Transverse colon (tissue), 3 donors: ENCODE measurements around the gene WDR74.

Experiments used
- POLR2A ChIP-seq: fragments of 450-650 bp; IDR thresholded peaks from one replicate; pipeline ENCODE4 v1.6.1; 2016; ENCODE audit warnings: antibody characterized with exemption, mild to moderate bottlenecking, moderate library complexity
- TF ChIP-seq, protein P1 (sequence below), 5 experiments: fragments of 200-600 bp in 3 of 5; fragments of 450-650 bp in 2 of 5; sonication (generic) in 3 of 5; IDR thresholded peaks; 1 replicate in 2 of 5; 2 replicates in 3 of 5; pipeline ENCODE4 v1.5.1; 2016 to 2017; ENCODE audit warnings: antibody characterized with exemption in 5 of 5, inconsistent platforms in 3 of 5, mild to moderate bottlenecking in 2 of 5, moderate library complexity in 1 of 5

DNA sequence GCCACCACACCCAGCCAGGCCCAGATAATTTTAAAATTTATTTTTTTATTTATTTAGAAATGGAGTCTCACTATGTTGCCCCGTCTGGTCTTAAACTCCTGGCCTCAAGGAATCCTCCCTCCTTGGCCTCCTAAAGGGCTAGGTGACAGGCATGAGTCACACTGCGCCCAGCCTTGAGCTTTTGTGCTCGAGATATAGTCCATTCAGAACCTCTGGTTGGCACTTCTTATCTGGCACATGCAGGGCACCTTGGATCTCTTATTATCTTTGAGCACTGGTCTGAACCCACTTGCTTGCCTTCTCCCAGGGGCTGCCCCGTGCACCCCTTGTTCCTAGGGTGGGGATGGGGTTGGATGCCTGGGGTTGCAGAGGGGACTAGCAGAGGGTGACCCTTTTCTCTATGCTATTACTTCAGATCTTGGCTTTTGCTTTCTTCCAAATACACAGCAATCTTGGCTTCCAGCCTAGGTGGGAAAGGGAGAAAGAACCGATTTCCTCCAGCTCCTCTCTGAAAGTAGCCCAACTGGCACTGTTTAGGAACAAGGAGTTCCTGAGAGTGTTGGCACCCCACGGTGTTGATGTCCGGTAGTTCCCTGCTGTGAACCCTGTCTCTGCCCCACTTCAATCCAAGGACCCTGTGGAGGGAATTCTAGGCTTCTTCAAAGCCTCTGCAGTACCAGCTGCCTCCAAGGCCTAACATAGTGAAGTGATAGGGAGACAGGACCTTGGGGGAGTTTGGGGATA lies 40.0 kb upstream of the WDR74 start:
- TF ChIP-seq, protein P1, sequence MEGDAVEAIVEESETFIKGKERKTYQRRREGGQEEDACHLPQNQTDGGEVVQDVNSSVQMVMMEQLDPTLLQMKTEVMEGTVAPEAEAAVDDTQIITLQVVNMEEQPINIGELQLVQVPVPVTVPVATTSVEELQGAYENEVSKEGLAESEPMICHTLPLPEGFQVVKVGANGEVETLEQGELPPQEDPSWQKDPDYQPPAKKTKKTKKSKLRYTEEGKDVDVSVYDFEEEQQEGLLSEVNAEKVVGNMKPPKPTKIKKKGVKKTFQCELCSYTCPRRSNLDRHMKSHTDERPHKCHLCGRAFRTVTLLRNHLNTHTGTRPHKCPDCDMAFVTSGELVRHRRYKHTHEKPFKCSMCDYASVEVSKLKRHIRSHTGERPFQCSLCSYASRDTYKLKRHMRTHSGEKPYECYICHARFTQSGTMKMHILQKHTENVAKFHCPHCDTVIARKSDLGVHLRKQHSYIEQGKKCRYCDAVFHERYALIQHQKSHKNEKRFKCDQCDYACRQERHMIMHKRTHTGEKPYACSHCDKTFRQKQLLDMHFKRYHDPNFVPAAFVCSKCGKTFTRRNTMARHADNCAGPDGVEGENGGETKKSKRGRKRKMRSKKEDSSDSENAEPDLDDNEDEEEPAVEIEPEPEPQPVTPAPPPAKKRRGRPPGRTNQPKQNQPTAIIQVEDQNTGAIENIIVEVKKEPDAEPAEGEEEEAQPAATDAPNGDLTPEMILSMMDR (IDR thresholded peaks at IDR 0.05): no peak
- TF ChIP-seq POLR2A: no peak
